Ectodermal cell (in vitro differentiated cells): ENCODE data around the gene EEF2.
"Not testable (repeated sequence)": the region's sequence is repeated elsewhere in the genome, so short reads cannot be mapped to it uniquely, and the experiment has no call there.

Source experiments
- H3K27ac ChIP-seq: 2 replicates; pipeline ENCODE4 v1.7.0; 2013; ENCODE audit warnings: mild to moderate bottlenecking, low read depth, low read length; ENCODE audit not compliant: insufficient read depth, poor library complexity, severe bottlenecking
- H3K27me3 ChIP-seq: 2 replicates; pipeline ENCODE4 v1.7.0; 2013; ENCODE audit warnings: mild to moderate bottlenecking, low read length; ENCODE audit not compliant: insufficient read depth, control insufficient read depth, poor library complexity, severe bottlenecking
- H3K36me3 ChIP-seq: one replicate; pipeline ENCODE4 v1.7.0; 2013; ENCODE audit warnings: low read length; ENCODE audit not compliant: control insufficient read depth, insufficient read depth
- H3K4me1 ChIP-seq: one replicate; pipeline ENCODE4 v1.7.0; 2013; ENCODE audit warnings: low read length; ENCODE audit not compliant: control insufficient read depth, insufficient read depth
- H3K4me3 ChIP-seq: 2 replicates; pipeline ENCODE4 v1.7.0; 2013; ENCODE audit warnings: low read depth, low read length, control low read depth; ENCODE audit not compliant: insufficient read depth
- H3K9me3 ChIP-seq: 2 replicates; pipeline ENCODE4 v1.7.0; 2013; ENCODE audit warnings: mild to moderate bottlenecking, low read length, moderate library complexity; ENCODE audit not compliant: control insufficient read depth
- WGBS, 2 experiments: methylation state at CpG; one replicate each; pipeline ENCODE4 v1.1.7; 2013; ENCODE audit warnings: missing lambda C conversion rate in 2 of 2; 5-methylcytosine and 5-hydroxymethylcytosine counted together

Gene EEF2

DNA sequence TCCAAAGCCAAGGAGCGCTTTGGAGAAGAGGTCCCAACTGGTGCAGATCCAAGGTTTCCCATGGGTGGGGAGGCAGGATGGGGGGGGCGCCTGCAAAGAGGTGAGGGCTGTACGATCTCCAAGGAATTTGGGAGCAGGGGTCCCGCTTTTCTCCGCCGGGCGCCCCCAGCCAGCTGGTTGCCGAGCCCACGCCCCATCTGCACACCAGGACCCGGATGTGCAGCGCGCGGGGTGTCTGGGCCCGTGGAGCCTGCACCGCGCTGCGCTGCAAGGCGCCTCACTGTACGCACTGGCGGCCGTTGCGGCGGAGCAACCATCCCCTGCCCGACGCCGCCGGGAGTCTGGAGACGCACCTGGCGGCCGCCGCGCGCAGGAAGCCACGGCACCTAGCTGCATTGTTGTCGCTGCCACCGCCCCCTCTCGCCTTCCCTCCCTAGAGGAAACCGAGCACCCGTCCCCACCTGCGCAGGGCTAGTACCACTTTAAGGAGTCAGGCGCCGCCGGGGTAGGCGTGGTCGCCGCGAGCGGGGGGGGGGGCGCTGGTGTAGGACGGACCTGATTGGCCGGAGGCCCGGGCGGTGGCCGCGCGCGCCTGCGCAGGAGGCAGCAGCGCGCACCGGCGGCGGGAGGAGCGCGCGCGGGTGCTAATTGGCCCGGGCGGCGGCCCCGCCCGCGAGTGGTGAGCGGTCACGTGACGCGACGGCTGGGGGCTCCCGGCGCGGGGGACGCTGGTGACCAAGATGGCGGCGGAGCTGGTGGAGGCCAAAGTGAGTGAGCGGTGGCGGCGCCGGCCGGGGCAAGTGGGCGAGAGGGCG is 22.0 kb upstream of the EEF2 start, which contains the start of gene PIAS4:
TSS of gene PIAS4 (plus strand) at position 716 of the 815 bp plus-strand sequence. CDS start at position 741, 25 bp downstream.
- no peaks in the 10 kb centered on the region for H3K9me3 ChIP-seq
- 1% methylated on average over 91 of the region's 91 CpGs for WGBS, 2 experiments
- peaks cover 6% of the 10 kb centered on the region for H3K36me3 ChIP-seq
- H3K4me1 ChIP-seq = peaks cover 18% of the 10 kb centered on the region
- H3K27ac ChIP-seq = peak within 1 kb of the TSS; percentile 63
- no peaks in the 10 kb centered on the region for H3K27me3 ChIP-seq
- H3K4me3 ChIP-seq = peak within 1 kb of the TSS; percentile 83

DNA sequence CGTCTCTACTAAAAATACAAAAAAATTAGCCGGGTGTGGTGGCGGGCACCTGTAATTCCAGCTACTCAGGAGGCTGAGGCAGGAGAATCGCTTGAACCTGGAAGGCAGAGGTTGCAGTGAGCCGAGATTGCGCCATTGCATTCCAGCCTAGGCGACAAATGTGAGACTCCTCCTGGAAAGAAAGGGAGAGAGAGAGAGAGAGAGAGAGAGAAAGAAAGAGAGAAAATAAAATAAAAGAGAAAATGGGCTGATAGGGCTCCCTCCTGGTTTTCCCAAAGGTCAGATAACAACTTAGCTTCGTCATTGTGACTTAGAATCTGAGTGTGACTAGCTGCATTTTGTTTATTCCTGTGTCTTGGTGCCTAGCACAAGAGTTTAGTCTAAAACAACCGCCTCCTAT is 20.2 kb upstream of the EEF2 start:
- not testable (repeated sequence) for H3K27ac ChIP-seq, H3K4me3 ChIP-seq
- WGBS, 2 experiments = 96 to 97% methylated on average over 9 of the region's 9 CpGs

DNA sequence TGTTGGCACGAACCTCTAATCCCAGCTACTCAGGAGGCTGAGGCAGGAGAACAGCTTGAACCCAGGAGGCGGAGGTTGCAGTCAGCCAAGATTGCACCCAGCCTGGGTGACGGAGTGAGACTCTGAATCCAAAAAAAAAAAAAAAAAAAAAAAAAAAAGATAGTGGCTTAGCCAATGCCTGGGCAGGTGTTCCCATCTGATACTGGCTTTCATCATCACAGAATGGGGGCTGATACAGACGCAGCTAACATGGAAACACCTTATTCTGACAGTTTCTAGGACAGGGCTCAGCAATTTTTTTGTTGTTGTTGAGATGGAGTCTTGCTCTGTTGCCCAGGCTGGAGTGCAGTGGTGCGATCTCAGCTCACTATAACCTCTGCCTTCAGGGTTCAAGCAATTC is 15.5 kb upstream of the EEF2 start:
- not testable (repeated sequence) for H3K27ac ChIP-seq, H3K9me3 ChIP-seq, H3K4me1 ChIP-seq, H3K27me3 ChIP-seq, H3K4me3 ChIP-seq, H3K36me3 ChIP-seq
- 88 to 94% methylated on average over 5 of the region's 5 CpGs for WGBS, 2 experiments

More for the DNA sequence above, 20.2 kb upstream of the EEF2 start:
- not testable (repeated sequence) for H3K27me3 ChIP-seq, H3K9me3 ChIP-seq, H3K36me3 ChIP-seq
- peaks cover 15% of the 10 kb centered on the region for H3K4me1 ChIP-seq

DNA sequence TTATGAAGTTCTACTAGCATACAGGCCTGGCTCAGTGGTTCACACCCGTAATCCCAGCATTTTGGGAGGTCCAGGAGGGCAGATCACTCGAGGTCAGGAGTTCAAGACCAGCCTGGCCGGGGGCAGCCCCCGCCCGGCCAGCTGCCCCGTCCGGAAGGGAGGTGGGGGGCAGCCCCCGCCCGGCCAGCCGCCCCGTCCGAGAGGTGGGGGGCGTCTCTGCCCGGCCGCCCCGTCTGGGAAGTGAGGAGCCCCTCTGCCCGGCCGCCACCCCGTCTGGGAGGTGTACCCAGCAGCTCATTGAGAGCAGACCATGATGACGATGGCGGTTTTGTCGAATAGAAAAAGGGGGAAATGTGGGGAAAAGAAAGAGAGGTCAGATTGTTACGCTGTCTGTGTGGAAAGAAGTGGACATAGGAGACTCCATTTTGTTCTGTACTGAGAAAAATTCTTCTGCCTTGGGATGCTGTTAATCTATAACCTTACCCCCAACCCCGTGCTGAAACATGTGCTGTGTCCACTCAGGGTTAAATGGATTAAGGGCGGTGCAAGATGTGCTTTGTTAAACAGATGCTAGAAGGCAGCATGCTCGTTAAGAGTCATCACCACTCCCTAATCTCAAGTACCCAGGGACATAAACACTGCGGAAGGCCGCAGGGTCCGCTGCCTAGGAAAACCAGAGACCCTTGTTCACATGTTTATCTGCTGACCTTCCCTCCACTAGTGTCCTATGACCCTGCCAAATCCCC is 13.6 kb upstream of the EEF2 start:
- H3K4me1 ChIP-seq, H3K9me3 ChIP-seq, H3K27me3 ChIP-seq, H3K27ac ChIP-seq, H3K36me3 ChIP-seq, H3K4me3 ChIP-seq: not testable (repeated sequence)
- WGBS, 2 experiments = 92 to 93% methylated on average over 27 to 28 of the region's 29 CpGs

DNA sequence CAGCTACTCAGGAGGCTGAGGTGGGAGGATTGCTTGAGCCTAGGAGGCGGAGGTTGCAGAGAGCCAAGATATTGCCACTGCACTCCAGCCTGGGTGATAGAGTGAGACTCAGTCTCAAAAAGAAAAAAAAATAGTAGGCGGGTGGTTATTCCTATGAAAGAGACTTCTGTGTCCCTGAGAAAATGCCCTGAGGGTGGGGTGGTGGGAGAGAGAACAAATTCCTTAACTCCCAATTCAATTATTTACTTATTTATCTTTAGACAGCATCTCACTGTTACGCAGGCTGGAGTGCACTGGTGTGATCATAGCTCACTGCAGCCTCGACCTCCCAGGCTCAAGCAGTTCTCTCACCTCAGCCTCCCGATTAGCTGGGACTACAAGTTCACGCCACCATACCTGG is 10.3 kb upstream of the EEF2 start:
- Histone ChIP-seq H3K9me3 (no peaks in the 10 kb centered on the region), H3K4me3 (no peak overlapping the region), H3K27me3 (no peaks in the 10 kb centered on the region), H3K36me3 (no peaks in the 10 kb centered on the region), H3K4me1 (no peaks in the 10 kb centered on the region), H3K27ac (no peak overlapping the region)
- 89 to 92% methylated on average over 6 of the region's 6 CpGs for WGBS, 2 experiments

DNA sequence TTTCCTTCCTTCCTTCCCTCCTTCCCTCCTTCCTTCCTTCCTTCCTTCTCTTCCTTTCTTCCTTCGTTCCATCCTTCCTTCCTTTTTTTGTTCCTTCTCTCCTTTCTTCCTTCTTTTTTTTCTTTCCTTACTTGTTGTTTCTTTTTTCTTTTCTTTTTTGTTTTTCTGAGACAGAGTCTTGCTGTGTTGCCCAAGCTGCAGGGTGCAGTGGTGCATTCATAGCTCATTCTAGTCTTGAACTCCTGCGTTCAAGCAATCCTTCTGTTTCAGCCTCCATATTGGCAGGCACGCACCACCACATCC is 5.5 kb upstream of the EEF2 start:
- Histone ChIP-seq H3K4me1 (peaks cover 10% of the 10 kb centered on the region), H3K9me3 (no peaks in the 10 kb centered on the region), H3K27me3 (peaks cover 13% of the 10 kb centered on the region), H3K27ac (no peak overlapping the region), H3K4me3 (no peak overlapping the region), H3K36me3 (no peaks in the 10 kb centered on the region)
- WGBS, 2 experiments = 92 to 93% methylated on average over 3 of the region's 3 CpGs

DNA sequence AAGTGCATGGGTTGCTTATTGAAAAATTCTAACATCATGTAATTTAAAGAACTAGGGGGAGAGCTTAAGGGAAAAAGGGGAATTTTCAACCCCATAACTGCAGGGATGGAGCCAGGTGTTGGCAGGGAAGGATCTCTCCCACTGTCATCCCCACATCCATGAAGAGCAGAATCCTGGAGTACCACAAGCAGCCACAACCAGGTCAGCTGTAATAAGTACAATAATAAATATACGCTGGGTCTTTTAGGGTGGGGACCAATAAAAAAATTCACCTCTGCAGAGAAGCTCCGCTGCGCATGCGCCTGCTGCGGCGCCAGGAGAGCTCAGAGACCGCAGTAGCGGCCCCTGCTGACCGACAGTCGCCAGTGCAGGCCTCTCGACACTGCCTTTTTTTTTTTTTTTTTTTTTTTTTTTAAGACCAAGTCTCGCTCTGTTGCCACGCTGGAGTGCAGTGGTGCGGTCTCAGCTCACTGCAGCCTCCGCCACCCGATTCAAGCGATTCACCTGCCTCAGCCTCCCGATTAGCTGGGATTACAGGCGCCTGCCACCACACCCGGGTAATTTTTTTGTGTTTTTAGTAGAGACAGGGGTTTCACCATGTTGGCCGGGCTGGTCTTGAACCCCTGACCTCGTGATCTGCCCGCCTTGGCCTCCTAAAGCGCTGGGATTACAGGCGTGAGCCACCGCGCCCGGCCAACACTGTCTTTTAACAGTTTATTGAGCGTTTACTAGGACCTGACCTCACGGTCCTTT is 2.5 kb upstream of the EEF2 start:
- peaks cover 15% of the 10 kb centered on the region for H3K36me3 ChIP-seq
- H3K4me3 ChIP-seq = no peak overlapping the region
- WGBS, 2 experiments = 19% methylated on average over 30 of the region's 30 CpGs
- no peak overlapping the region for H3K27ac ChIP-seq
- H3K27me3 ChIP-seq = peaks cover 13% of the 10 kb centered on the region
- H3K9me3 ChIP-seq = no peaks in the 10 kb centered on the region
- peaks cover 17% of the 10 kb centered on the region for H3K4me1 ChIP-seq

DNA sequence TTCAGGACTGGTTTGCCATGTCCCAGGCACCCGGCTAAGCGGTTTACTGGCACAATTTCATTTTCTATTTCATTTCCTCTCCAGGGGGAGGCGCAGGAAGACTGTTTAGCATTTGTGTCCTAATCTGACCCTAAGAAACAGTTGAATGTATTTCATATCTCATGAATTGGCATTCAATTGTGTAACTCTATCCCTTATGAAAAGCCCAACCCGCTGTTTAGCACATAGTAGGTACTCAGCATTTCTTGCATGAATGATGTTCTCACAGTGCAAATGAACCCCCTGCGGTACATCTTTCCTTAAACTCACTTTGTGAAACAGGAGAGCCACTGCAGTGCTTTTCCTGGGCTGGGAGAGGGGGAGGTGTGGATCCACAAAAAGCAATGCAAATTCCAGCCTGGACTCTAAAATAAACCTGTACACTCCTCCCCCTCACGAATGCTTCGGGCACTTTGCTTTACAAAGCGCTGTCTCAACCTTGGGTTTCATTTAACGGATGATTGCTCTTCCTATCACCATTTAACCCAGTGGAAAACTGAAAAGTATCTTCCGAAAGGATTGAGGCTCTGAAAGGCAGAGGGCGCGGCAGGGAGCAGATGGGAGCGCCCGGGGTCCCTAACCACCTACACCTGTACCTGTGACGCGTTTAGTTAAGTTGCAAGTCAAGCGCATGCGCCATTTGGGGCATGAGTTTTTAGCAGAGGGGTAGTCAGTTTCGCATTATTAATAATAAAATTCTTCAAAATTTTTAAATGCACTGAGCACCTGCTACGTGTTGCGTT is 1.2 kb upstream of the EEF2 start:
- Histone ChIP-seq H3K4me3 (peak overlapping the region; percentile 94), H3K9me3 (no peaks in the 10 kb centered on the region), H3K4me1 (peaks cover 17% of the 10 kb centered on the region), H3K27me3 (peaks cover 13% of the 10 kb centered on the region), H3K27ac (peak overlapping the region; percentile 2), H3K36me3 (peaks cover 28% of the 10 kb centered on the region)
- WGBS, 2 experiments = 1 to 3% methylated on average over 19 to 21 of the region's 21 CpGs

DNA sequence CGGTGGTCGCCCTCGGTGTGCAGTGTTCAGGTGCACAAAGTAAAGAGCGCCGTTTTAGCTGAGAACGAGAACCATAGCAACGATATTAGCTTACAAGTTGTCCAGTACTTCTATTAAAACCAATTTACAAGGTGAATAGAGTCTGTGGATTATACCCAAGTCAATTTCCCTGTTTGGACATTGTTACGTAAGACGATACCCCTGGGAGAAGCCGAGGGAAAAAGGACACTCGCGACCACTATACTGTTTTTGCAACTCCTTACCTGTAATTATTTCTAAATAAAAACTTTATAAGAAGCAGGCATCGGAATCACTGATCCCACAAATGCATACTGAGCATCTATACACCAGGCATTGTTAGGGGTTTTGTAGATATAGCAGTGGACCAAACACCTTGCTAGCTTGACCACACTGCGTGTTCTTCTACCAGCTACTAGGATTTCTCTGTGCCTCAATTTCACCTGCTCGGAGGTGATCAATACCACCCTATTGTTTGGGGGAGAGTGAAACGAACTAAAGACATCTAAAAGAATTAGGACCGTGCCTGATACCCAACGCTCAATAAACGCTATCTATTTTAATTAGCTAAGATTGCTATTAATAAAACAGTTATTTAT is 488 bp upstream of the EEF2 start:
- peaks cover 17% of the 10 kb centered on the region for H3K4me1 ChIP-seq
- peaks cover 35% of the 10 kb centered on the region for H3K36me3 ChIP-seq
- H3K4me3 ChIP-seq = peak overlapping the region; percentile 94
- no peak overlapping the region for H3K27ac ChIP-seq
- WGBS, 2 experiments = 7 to 8% methylated on average over 17 to 19 of the region's 19 CpGs
- no peaks in the 10 kb centered on the region for H3K9me3 ChIP-seq
- H3K27me3 ChIP-seq = peaks cover 13% of the 10 kb centered on the region
